GM18861 (cell line): ENCODE results near the gene ASPDH.

Experiments used
- ATAC-seq: cut with Tn5 transposase; IDR thresholded peaks from one replicate; pipeline ENCODE4 v1.9.1; 2021; ENCODE audit not compliant: unreplicated experiment

Gene ASPDH

DNA sequence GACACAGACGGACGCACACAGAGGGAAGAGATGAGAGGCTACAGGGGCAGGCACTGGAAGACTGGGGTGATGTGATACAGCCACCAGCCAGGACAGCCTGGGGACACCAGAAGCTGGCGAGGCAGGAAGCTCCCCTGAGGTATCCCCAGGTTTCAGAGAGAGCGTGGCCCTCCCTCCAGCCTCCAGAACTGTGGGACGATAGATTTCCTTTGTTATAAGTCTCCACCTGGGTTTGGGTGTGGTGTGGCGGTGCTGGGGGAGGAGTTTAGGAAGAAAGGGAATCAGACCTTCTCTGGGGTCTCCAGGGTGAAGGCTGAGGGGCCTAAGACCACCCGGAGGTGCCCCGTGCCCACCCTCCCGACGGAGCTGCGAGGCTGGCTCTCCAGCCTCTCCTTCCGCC, 2.7 kb upstream of the ASPDH start:
- ATAC-seq = no peak

DNA sequence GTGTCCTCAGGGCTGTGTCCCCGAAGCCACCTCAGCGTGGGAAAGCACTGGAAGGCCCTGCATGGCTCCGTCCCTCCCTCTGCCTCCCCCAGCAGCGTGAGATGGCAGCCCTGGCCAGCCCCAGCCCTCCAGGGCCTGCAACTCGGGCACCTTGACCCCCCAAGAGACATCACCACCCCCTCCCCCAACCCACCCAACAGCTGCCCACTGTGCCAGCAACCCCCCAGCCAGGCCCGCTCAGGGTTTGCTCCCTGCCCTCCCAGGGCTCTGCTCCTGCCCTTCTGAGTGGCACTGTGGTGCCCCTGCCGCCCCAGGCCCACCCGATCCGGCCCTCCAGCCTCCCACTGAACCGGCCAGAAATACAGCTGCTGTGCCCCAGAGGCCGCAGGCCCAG, 1.5 kb upstream of the ASPDH start:
- ATAC-seq = no peak

DNA sequence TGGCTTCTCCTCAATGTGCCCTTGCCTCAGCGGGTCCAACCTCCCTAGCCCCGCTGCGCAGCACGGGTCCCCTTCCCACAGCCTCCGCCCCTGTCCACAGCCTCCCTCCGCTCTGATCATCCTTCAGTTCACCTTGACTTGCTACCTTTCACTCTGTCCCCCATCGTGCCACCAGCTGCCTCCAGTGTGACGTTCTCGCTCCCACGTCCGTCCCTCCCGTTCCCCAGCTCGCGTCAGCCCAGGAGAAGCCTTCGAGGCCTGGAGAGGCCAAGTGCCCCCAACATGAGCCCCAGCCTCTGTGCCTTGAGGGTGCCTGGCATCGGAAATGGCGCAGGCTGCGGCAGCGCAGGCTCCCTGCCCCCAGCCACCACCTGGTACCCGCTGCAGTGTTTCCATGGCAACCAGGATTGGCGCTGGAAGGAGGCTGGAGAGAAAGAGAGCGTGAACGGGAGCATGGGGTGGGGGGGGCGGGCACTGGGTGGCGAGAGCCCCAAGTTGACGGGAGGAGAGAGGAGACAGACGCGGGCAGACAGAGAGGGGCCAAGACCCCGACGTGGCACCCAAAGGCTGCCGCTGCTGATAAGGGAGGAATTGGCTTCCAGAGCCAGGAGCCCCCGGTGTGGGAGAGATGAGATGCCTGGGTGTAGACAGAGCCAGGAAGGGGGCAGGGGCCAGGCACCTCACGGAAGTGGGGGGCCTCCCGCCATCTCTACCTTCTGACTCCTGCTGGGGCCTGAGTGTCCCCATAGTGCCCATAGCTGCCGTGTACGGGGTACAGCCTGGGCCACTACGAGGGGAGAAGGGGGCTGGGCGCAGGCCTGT, 844 bp upstream of the ASPDH start:
- ATAC-seq = no peak

DNA sequence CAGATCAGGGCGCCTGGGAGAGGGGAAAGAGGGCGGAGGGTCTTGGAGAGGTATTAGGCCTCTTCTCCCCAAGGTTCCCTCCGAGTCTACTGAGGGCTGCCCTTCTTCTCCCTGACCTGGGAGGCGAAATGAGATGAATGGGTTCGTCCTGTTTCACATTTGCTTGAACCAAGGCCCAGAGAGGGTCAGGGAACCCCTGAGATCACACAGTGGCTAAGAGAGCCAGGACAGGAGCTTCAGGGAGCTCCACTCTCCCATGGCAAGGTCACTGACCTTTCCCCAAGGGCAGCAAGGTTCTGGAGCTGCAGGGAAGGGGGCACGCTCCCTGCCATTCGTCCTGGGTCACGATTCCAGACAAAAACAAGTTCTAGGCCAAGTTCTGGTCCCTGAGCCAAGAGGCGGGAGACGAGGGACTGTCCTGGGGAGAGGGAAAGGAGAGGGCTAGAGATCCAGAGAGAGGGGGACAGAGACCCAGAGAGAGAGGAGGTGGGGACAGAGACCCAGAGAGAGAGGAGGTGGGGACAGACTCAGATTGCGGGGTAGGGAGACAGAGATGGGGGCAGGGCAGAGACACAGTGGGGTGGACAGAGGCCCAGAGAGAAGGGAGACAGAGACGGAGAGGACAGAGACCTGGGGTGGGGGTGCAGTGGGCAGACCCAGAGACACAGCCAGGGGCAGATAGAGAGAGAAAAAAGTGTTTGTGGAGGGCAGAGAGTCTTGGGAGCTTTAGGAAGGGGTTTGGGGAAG, 541 bp downstream of the ASPDH start:
- no peak for ATAC-seq

DNA sequence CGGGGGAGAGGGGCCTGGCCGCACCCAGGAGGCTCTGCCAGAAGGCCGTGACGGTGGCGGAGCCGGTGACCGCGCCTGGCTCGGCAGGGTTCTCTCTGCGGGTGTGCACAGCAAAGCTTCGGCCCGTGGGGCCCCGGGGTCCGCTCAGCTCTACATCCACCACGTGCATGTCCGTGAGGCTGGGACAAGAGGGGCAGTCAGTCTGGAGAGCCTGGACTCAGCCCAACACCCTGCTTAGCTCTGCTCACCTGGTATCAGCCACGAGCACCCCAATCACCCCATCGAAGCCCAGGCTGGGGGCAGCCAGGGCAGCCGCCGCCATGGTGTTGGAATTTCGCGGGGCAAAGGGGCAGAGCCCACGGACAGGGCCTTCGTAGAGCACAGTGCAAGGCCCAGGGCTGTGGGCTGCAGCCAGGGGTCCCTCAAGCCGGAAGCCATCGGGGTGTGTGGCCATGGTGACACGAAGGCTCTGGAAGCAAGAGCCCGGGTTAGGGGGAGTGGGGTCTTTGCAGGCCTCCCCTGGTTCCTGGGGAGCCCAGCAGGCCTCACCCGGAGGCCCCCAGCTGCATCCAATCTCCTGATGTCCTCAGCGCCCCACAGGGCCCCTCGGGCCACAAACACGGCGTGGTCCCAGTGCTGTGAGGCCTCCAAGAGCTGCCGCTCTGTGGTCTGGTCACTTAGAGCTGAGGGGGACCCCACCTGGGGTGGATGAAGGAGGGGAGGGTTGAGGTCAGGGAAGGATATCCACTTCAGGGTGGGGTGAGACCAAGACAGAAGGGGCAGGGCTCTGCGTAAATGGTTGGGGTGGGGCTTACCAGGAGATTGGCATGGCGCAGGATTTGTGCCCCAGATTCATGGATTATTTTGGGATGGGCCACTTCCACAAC, 1.4 kb downstream of the ASPDH start:
- ATAC-seq = no peak

- peak; percentile 82 for ATAC-seq
Measured at GRCh38 chr19:50511069-50511822, 2.5 kb downstream of the ASPDH start, which contains the start of gene JOSD2. TSS of gene JOSD2 (minus strand) at chr19:50511191. CDS start at chr19:50510431, 760 bp downstream.

DNA sequence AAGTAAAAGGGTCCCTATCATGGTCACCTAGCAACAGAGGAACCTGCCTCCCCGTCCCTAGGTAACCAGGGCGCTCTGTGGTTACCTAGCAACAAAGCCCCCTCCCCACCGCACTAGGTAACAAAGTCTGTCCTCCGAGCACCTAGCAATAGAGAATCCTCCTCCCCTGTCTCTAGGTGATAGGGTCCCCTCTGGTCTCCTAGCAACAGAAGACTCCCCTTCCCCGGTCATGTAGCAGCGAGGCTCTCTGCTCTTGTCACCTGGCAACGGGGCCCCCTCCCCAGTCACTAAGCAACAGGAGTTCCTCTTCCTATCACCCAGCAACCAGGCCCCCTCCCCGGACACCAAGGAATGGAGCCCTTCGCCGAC, 3.0 kb downstream of the ASPDH start:
- no peak for ATAC-seq

GRCh38 chr19:50510121-50510670, 3.5 kb downstream of the ASPDH start:
- ATAC-seq = no peak

DNA sequence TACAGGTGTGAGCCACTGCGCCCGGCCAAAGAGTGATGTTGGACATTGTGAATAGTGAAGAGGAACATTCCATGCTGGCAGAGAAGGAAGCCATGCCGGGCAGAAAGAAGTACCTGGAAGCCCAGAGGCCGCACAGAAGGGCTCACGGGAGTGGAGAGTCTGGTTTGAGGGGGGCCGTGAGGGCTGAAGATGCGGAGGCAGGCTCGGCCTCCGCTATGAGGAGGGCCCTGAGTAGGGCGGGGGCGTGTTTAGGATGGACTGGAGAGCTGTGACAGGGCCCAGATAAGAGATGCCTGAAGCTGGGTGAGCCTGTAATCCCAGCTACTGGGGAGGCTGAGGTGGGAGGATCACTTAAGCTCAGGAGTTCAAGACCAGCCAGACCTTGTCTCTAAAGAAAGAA, 4.3 kb downstream of the ASPDH start:
- ATAC-seq = no peak

- ATAC-seq = no peak
Measured at GRCh38 chr19:50508843-50509190, 4.9 kb downstream of the ASPDH start.

DNA sequence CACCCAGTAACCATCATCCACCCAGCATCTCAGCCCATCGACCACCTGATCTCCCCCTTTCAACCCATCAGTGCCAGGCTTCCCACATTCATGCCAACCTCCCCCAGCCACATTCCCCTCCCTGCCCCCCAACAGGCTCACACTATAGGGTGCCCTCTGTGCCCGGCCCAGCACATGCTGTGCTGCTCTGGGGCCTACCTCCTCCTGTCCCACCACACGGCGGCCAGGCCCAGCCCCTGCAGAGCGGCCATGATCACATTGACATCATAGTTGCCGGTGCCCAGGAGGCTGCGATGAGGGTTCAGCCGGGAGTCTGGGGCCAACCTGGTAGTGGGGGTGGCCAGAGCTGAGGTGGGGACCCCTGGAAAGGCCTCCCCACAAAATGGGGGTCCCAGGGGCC, 6.3 kb downstream of the ASPDH start:
- ATAC-seq = no peak

- ATAC-seq = no peak
Measured at GRCh38 chr19:50506700-50507099, 7.0 kb downstream of the ASPDH start.

GRCh38 chr19:50505856-50506611, 7.7 kb downstream of the ASPDH start:
- ATAC-seq = no peak

DNA sequence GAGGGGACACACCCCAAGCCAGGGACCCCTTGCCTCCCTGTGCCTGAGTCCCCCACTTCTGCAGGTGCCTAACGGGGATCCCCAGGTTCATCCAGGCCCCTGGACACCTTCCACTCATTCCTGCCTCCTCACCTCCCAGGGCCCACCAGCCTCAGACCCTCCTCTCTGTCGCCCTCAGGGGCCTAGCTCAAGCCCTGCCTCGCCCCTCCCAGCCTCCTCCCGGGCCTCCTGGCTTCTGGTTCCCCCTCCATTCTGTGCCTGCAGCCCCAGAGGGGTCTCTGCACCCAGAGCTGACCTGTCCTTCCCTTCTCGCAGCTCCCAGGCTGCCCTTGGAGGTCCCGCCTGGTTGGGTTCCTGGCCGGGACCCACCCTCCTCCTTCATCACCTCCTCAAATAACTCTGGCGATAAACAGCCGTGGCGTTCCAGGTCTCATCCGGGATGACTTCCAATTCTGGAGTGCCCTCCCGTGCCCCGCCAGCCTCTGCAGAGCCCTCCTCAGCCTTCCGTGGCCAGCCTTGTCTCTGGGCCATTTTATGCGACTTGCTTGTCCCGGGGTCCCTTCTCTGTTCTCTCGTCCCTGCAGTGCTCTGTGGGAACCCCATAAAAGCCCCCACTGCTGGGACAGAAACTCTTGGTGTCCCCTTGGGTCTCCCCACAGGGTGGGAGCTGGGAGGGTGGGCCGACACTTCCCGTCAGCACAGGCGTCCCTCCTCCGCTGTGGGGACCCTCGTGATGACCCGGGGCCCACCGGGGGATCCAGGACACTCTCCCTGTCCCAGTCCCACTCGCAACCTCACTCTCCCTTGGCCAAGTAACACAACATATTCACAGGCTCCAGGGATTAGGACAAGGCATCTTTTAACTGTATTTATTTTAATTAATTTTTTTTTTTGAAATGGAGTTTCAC, 11.9 kb downstream of the ASPDH start:
- no peak for ATAC-seq

GRCh38 chr19:50501186-50501567, 12.5 kb downstream of the ASPDH start:
- ATAC-seq = no peak

DNA sequence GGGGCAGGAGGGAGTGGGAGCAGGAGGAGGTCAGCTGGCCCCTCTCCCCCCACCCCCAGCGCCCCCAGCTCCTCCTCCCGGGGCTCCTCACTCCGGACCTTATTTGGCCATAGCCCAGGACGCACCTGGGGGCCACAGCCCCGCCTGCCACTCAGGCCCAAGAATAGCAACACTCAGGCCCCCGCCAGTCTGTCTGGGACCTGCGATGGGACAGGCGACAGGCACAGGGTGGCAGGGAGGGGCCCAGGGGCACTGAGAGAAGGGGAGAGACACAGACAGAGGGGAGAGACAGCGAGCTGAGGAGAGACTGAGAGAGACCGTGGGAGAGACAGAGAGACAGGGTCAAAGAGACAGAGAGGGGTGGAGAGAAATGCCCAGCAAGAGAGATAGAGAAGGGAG, 13.0 kb downstream of the ASPDH start:
- no peak for ATAC-seq

- ATAC-seq = no peak
Measured at GRCh38 chr19:50500060-50500752, 13.5 kb downstream of the ASPDH start.
